Measurements from ENCODE around the gene PDE4B.
A peak's percentile ranks its signal among the peaks of the same experiment; 100 is the strongest.

PDE4B gene

DNA sequence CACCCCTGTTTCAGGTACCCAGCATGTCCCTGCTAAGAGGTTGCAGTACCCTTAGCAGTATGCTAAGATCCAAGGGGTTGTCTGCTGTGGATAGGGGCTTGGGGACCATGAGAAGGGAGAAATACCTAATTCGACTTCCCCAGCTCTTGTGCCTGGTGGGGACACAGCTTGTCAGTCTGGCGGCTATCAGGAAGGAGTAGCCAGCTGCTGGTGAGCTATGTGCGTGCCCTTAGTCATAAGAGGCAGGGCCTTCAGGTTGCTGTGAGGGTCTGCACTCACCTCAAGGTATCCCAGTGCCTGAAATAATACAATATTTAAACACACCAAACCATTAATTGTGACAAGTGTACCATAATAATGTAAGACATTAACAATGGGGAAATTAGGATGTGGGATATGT lies 536.2 kb downstream of the PDE4B start:
- peaks cover 34% of the 10 kb centered on the region for H3K79me2 ChIP-seq (ENCODE audit: low read length)
- H3K4me2 ChIP-seq (ENCODE audit: low read length) = peak overlapping the region; percentile 79; the same call in 1 of the 2 replicates
- H3K27me3 ChIP-seq (ENCODE audit: low read depth, low read length) = no peaks in the 10 kb centered on the region
- H3K27ac ChIP-seq (ENCODE audit: low read length) = no peak overlapping the region
- peaks cover 52% of the 10 kb centered on the region for H3K4me1 ChIP-seq (ENCODE audit: low read length)
- H3K9ac ChIP-seq (ENCODE audit: low read length) = no peak overlapping the region
- H2AFZ ChIP-seq (ENCODE audit: low read depth, low read length) = no peak overlapping the region
- H3K9me3 ChIP-seq (ENCODE audit: insufficient read depth, low read length) = no peaks in the 10 kb centered on the region
- TF ChIP-seq, protein P1, sequence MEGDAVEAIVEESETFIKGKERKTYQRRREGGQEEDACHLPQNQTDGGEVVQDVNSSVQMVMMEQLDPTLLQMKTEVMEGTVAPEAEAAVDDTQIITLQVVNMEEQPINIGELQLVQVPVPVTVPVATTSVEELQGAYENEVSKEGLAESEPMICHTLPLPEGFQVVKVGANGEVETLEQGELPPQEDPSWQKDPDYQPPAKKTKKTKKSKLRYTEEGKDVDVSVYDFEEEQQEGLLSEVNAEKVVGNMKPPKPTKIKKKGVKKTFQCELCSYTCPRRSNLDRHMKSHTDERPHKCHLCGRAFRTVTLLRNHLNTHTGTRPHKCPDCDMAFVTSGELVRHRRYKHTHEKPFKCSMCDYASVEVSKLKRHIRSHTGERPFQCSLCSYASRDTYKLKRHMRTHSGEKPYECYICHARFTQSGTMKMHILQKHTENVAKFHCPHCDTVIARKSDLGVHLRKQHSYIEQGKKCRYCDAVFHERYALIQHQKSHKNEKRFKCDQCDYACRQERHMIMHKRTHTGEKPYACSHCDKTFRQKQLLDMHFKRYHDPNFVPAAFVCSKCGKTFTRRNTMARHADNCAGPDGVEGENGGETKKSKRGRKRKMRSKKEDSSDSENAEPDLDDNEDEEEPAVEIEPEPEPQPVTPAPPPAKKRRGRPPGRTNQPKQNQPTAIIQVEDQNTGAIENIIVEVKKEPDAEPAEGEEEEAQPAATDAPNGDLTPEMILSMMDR (IDR thresholded peaks at IDR 0.05; ENCODE audit: low read depth, low read length) = no peak
- no peak for TF ChIP-seq EZH2phosphoT487 (IDR thresholded peaks at IDR 0.05; ENCODE audit: low read depth)
- H4K20me1 ChIP-seq (ENCODE audit: insufficient read depth, low read length) = no peaks in the 10 kb centered on the region
- no peak overlapping the region for H3K4me3 ChIP-seq (ENCODE audit: low read length)
- peaks cover 6% of the 10 kb centered on the region for H3K36me3 ChIP-seq (replicated peaks; ENCODE audit: low read depth, low read length)

DNA sequence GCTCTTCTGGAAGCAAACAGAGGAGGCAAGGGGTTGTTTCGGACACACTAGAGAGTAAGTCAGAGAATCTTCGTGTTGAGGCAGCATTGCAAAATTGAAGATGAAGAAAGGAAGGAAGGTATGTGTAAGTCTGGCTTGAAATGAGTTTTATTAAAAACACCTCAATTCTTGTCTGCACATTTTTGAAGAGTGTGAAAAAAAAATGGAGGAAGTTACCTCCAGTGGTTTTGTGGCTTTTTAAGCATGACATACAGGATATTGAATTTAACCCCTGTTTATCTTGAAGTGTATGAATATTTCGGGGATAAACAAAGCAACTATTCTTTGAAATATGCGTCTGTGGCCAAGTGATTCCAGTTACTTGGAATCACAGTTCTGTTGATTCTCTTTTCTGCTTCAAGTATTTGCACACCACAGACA lies 538.0 kb downstream of the PDE4B start:
- TF ChIP-seq, protein P1 (IDR thresholded peaks at IDR 0.05; ENCODE audit: low read depth, low read length) = no peak
- TF ChIP-seq EZH2phosphoT487 (IDR thresholded peaks at IDR 0.05; ENCODE audit: low read depth) = no peak
- H3K4me2 ChIP-seq (ENCODE audit: low read length) = peak overlapping the region; percentile 100
- H3K4me1 ChIP-seq (ENCODE audit: low read length) = peaks cover 61% of the 10 kb centered on the region
- no peaks in the 10 kb centered on the region for H3K27me3 ChIP-seq (ENCODE audit: low read depth, low read length)
- H2AFZ ChIP-seq (ENCODE audit: low read depth, low read length) = no peak overlapping the region
- peaks cover 52% of the 10 kb centered on the region for H3K79me2 ChIP-seq (ENCODE audit: low read length)
- peak overlapping the region; percentile 97 for H3K4me3 ChIP-seq (ENCODE audit: low read length)
- peak overlapping the region; percentile 99 for H3K9ac ChIP-seq (ENCODE audit: low read length)
- H3K36me3 ChIP-seq (replicated peaks; ENCODE audit: low read depth, low read length) = peaks cover 22% of the 10 kb centered on the region
- peak overlapping the region; percentile 100 for H3K27ac ChIP-seq (ENCODE audit: low read length)
- H3K9me3 ChIP-seq (ENCODE audit: insufficient read depth, low read length) = no peaks in the 10 kb centered on the region
- H4K20me1 ChIP-seq (ENCODE audit: insufficient read depth, low read length) = no peaks in the 10 kb centered on the region

DNA sequence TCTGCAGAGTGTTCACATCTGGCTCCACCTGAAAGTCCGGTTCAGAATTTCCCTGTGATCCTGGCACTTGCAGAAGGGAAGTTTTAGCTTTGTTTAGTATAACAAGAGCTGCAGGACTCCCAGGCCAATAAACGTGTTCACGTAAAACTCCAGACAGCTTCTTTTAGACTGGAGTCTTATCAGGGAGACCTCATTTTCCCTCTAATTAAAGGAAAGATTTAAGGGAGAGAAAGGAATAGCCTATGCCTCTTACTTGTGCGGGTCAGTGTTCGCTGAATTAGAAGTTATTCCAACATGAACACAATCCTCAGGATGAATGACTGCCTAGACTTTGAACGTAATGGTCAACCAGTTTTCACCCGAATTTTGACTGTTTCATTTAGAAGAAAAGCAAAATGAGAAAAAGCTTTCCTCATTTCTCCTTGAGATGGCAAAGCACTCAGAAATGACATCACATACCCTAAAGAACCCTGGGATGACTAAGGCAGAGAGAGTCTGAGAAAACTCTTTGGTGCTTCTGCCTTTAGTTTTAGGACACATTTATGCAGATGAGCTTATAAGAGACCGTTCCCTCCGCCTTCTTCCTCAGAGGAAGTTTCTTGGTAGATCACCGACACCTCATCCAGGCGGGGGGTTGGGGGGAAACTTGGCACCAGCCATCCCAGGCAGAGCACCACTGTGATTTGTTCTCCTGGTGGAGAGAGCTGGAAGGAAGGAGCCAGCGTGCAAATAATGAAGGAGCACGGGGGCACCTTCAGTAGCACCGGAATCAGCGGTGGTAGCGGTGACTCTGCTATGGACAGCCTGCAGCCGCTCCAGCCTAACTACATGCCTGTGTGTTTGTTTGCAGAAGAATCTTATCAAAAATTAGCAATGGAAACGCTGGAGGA lies 539.2 kb downstream of the PDE4B start:
- Histone ChIP-seq H3K4me1 (ENCODE audit: low read length) (peaks cover 70% of the 10 kb centered on the region), H3K9me3 (ENCODE audit: insufficient read depth, low read length) (no peaks in the 10 kb centered on the region), H3K79me2 (ENCODE audit: low read length) (peaks cover 64% of the 10 kb centered on the region), H2AFZ (ENCODE audit: low read depth, low read length) (no peak overlapping the region), H3K4me3 (ENCODE audit: low read length) (peak overlapping the region; percentile 97), H3K27me3 (ENCODE audit: low read depth, low read length) (no peaks in the 10 kb centered on the region), H3K27ac (ENCODE audit: low read length) (peak overlapping the region; percentile 100), H3K9ac (ENCODE audit: low read length) (peak overlapping the region; percentile 99), H3K4me2 (ENCODE audit: low read length) (peak overlapping the region; percentile 100), H3K36me3 (replicated peaks; ENCODE audit: low read depth, low read length) (peaks cover 22% of the 10 kb centered on the region), H4K20me1 (ENCODE audit: insufficient read depth, low read length) (no peaks in the 10 kb centered on the region)
- TF ChIP-seq, protein P1 (IDR thresholded peaks at IDR 0.05; ENCODE audit: low read depth, low read length) = no peak
- TF ChIP-seq EZH2phosphoT487 (IDR thresholded peaks at IDR 0.05; ENCODE audit: low read depth) = no peak

DNA sequence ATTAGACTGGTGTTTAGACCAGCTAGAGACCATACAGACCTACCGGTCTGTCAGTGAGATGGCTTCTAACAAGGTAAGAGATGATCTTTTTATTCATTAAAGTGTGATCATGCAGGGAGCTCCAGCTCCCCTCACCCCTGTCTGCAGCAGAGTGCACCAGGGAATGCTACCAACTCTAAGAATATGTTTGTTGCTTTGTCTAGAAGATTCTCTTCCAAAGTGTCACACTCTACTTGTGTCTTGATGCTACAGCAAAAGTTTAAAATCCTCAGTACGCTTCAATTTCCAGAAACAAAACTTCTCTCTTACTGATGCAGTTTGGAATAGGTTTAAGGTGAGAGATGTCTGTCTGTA lies 539.8 kb downstream of the PDE4B start:
- no peak for TF ChIP-seq EZH2phosphoT487 (IDR thresholded peaks at IDR 0.05; ENCODE audit: low read depth)
- TF ChIP-seq, protein P1 (IDR thresholded peaks at IDR 0.05; ENCODE audit: low read depth, low read length) = no peak
- peak overlapping the region; percentile 97 for H3K4me3 ChIP-seq (ENCODE audit: low read length)
- H3K9me3 ChIP-seq (ENCODE audit: insufficient read depth, low read length) = no peaks in the 10 kb centered on the region
- peaks cover 70% of the 10 kb centered on the region for H3K4me1 ChIP-seq (ENCODE audit: low read length)
- H2AFZ ChIP-seq (ENCODE audit: low read depth, low read length) = no peak overlapping the region
- no peaks in the 10 kb centered on the region for H4K20me1 ChIP-seq (ENCODE audit: insufficient read depth, low read length)
- peaks cover 22% of the 10 kb centered on the region for H3K36me3 ChIP-seq (replicated peaks; ENCODE audit: low read depth, low read length)
- peak overlapping the region; percentile 100 for H3K27ac ChIP-seq (ENCODE audit: low read length)
- peak overlapping the region; percentile 100 for H3K4me2 ChIP-seq (ENCODE audit: low read length)
- H3K27me3 ChIP-seq (ENCODE audit: low read depth, low read length) = no peaks in the 10 kb centered on the region
- H3K79me2 ChIP-seq (ENCODE audit: low read length) = peaks cover 70% of the 10 kb centered on the region
- peak overlapping the region; percentile 99 for H3K9ac ChIP-seq (ENCODE audit: low read length)
